PFSK-1 (cell line): ENCODE measurements around the gene ENTREP3.

Experiments used
- FOXP2 ChIP-seq: optimal IDR thresholded peaks from 2 replicates; pipeline ENCODE3; 2011; ENCODE audit warnings: borderline replicate concordance, control low read depth, inconsistent platforms; ENCODE audit not compliant: insufficient read depth; ENCODE audit errors: extremely low read length, extremely low read depth
- POLR2AphosphoS5 ChIP-seq: IDR thresholded peaks from 2 replicates; pipeline ENCODE4 v1.6.1; 2012; ENCODE audit warnings: low read depth, mild to moderate bottlenecking, control low read depth, low read length, moderate library complexity
- SIN3A ChIP-seq: IDR thresholded peaks from 2 replicates; pipeline ENCODE4 v1.6.1; 2012; ENCODE audit warnings: mild to moderate bottlenecking, low read length, moderate library complexity, borderline replicate concordance; ENCODE audit not compliant: insufficient read depth
- TAF1 ChIP-seq: IDR thresholded peaks from 2 replicates; pipeline ENCODE4 v1.6.1; 2012; ENCODE audit warnings: low read length, control low read depth, borderline replicate concordance; ENCODE audit not compliant: insufficient read depth
- TF ChIP-seq, protein P1 (sequence below), 2 experiments: IDR thresholded peaks; 2 replicates each; pipeline versions ENCODE4 v1.6.1 to v1.8.0; 2011 to 2012; ENCODE audit warnings: low read depth in 2 of 2, low read length in 2 of 2, control low read depth in 1 of 2, inconsistent platforms in 1 of 2, mild to moderate bottlenecking in 1 of 2, moderate library complexity in 1 of 2; ENCODE audit not compliant: insufficient read depth in 1 of 2

ENTREP3 gene

DNA sequence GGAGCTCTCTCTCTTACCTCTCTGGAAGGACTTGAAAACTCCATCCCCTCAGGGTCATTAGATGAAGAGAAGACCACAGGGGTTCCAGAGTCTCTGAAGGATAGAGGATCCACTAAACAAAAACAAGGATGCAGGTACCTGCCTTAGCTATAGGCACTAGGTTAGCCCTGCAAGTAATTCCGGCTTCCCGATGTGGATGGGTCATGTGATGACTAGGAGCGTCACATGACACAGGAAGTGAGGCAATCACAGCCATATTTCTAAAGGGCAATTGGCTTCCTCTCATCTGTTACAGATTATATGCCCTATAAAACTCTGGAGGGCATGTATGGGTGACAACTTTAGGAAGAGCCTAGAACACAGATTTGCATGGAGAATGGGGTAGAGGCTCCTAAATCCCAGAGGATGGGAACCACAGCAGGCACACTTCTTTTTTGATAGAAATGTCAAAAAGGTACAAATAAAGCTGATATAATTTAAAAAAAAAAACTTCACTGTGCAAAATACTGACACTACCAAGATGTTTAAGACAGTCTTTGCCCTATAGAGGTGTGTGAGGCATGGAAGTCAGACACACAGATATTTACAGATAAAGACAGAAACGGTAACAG lies 14.1 kb downstream of the ENTREP3 start:
- TF ChIP-seq TAF1 (peak; percentile 41; the same call in 1 of the 2 replicates), POLR2AphosphoS5 (no peak; the same call in 1 of the 2 replicates), SIN3A (peak; percentile 99), FOXP2 (no peak)
- TF ChIP-seq, protein P1, sequence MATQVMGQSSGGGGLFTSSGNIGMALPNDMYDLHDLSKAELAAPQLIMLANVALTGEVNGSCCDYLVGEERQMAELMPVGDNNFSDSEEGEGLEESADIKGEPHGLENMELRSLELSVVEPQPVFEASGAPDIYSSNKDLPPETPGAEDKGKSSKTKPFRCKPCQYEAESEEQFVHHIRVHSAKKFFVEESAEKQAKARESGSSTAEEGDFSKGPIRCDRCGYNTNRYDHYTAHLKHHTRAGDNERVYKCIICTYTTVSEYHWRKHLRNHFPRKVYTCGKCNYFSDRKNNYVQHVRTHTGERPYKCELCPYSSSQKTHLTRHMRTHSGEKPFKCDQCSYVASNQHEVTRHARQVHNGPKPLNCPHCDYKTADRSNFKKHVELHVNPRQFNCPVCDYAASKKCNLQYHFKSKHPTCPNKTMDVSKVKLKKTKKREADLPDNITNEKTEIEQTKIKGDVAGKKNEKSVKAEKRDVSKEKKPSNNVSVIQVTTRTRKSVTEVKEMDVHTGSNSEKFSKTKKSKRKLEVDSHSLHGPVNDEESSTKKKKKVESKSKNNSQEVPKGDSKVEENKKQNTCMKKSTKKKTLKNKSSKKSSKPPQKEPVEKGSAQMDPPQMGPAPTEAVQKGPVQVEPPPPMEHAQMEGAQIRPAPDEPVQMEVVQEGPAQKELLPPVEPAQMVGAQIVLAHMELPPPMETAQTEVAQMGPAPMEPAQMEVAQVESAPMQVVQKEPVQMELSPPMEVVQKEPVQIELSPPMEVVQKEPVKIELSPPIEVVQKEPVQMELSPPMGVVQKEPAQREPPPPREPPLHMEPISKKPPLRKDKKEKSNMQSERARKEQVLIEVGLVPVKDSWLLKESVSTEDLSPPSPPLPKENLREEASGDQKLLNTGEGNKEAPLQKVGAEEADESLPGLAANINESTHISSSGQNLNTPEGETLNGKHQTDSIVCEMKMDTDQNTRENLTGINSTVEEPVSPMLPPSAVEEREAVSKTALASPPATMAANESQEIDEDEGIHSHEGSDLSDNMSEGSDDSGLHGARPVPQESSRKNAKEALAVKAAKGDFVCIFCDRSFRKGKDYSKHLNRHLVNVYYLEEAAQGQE (IDR thresholded peaks at IDR 0.05; ENCODE audit: insufficient read depth in 1 of 2, low read depth in 2 of 2, low read length in 2 of 2): no peak

DNA sequence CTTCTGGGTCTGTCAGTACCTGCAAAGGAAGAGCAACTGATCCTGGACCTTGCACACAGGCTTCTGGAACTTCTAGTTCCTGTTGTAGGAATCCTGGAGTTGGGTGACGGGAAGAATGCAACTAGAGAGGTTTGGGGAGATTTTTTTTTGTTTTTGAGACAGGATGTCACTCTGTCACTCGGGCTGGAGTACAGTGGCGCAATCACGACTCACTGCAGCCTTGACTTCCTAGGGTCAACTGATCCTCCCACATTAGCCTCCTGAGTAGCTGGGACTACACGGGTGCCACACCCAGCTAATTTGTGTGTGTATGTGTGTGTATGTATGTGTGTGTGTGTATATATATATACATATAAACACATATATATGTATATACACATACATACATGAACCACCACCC lies 18.8 kb downstream of the ENTREP3 start:
- TF ChIP-seq, protein P1 (IDR thresholded peaks at IDR 0.05; ENCODE audit: insufficient read depth in 1 of 2, low read depth in 2 of 2, low read length in 2 of 2): no peak
- TF ChIP-seq POLR2AphosphoS5: no peak
- TF ChIP-seq TAF1: no peak
- TF ChIP-seq SIN3A: no peak
- TF ChIP-seq FOXP2: no peak

DNA sequence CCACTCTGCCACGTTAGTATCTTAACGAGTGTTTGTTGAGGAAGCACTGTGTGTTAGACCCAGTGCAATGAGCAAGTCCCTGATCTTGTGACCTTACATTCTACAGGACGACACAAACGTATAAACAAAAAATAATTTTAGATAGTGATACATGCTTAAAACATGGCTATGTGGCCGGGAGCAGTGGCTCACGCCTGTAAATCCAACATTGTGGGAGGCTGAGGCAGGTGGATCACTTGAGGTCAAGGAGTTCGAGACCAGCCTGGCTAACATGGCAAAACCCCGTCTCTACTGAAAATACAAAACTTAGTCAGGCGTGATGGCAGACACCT lies 27.2 kb downstream of the ENTREP3 start:
- TF ChIP-seq TAF1 (no peak), POLR2AphosphoS5 (no peak), FOXP2 (no peak)
- TF ChIP-seq, protein P1 (IDR thresholded peaks at IDR 0.05; ENCODE audit: insufficient read depth in 1 of 2, low read depth in 2 of 2, low read length in 2 of 2): no peak

DNA sequence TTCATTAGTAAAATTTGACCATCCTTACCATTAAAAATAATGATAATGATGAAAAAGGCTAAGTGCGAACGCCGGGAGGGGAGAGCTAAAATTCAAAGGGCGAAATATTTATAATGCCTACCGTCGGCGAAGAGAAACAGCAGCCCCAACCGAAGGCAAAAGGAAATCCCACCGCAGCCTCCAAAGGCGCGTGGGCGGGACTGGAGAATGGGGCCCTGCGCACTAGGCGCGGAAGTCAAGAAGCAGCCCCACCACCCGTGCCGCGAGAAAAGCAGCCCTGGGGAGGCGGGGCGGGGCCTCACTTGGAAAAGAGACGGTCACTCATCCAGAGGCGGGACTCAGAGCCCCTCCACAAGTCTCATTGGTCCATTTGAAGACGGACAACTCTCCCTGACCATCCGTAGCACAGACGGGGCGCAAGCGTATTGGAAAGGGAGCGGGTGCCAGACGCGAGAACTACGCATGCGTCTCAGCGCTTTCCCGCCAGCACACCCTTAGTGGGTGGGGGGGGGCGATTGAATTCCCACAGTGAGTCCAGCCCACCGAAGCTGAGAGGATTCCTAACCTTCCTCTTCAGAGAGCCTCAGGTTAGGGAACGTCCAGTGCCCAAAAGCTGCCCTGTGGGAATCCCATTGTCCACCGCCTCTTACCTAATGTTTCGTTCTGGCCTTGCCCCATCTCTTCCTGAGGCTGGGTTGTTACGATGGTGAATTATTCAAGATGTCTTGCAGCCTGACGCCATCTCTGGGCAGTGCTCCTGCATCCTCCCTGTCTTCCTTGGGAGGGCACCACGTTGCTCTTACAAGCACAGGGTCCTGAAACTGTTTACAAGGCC lies 27.8 kb downstream of the ENTREP3 start:
- TF ChIP-seq TAF1: peak; percentile 91
- TF ChIP-seq, protein P1 (IDR thresholded peaks at IDR 0.05; ENCODE audit: insufficient read depth in 1 of 2, low read depth in 2 of 2, low read length in 2 of 2): peak in 1 of 2 experiments; percentile 29; a peak in 1 of 4 replicates
- peak; percentile 47; the same call in 1 of the 2 replicates for TF ChIP-seq SIN3A
- TF ChIP-seq POLR2AphosphoS5: peak; percentile 87
- peak; percentile 41 for TF ChIP-seq FOXP2
